Measurements from ENCODE around the gene TMEM38B. TPM values are rescaled to one million over a fixed set of nuclear protein-coding genes. Genes with fewer than 3 reads are reported as not detected.
"Not testable (repeated sequence)": the region's sequence is repeated elsewhere in the genome, so short reads cannot be mapped to it uniquely, and the experiment has no call there.

The TMEM38B gene
- total and polyA plus RNA-seq, 2 of the 8 experiments (the other 6 are each of a cell fraction or from before 2014, with no cell fraction given) = 10.6 to 12.4 TPM

GRCh38 chr9:105725370-105725769 lies 31.0 kb downstream of the TMEM38B start:
- Histone ChIP-seq H4K20me1 (replicated peaks in 1 of 2; ENCODE audit: control insufficient read depth in 1 of 2, insufficient read depth in 2 of 2, low read length in 2 of 2) (no peaks in the 10 kb centered on the region), H3K4me3 (ENCODE audit: extremely low read depth in 1 of 4, insufficient read depth in 2 of 4, low read depth in 3 of 4, low read length in 4 of 4) (no peak overlapping the region), H3K4me2 (ENCODE audit: insufficient read depth in 1 of 2, low read depth in 2 of 2, low read length in 2 of 2) (no peak overlapping the region), H3K4me1 (replicated peaks in 1 of 4; ENCODE audit: control insufficient read depth in 3 of 4, insufficient read depth in 4 of 4, low read length in 3 of 4) (no peaks in the 10 kb centered on the region), H3K9me3 (ENCODE audit: insufficient read depth in 2 of 2, low read depth in 1 of 2, low read length in 1 of 2) (no peaks in the 10 kb centered on the region), H2BK15ac (ENCODE audit: low read length) (no peak overlapping the region), H3K79me1 (ENCODE audit: low read depth, low read length) (no peaks in the 10 kb centered on the region), H3K23ac (ENCODE audit: insufficient read length) (no peak overlapping the region), H4K8ac (ENCODE audit: extremely low read depth, insufficient read depth, low read length) (no peak overlapping the region), H3K23me2 (ENCODE audit: low read depth, low read length) (no peaks in the 10 kb centered on the region), H4K5ac (ENCODE audit: insufficient read length, low read depth, low read length) (no peak overlapping the region), H2BK120ac (replicated peaks; ENCODE audit: low read depth, low read length) (no peak overlapping the region), H3K79me2 (ENCODE audit: control insufficient read depth in 1 of 2, insufficient read depth in 2 of 2, low read length in 2 of 2) (no peaks in the 10 kb centered on the region), H3K27me3 (replicated peaks in 1 of 4; ENCODE audit: control insufficient read depth in 3 of 4, extremely low read depth in 1 of 4, insufficient read depth in 3 of 4, low read length in 3 of 4) (no peaks in the 10 kb centered on the region), H3K4ac (replicated peaks; ENCODE audit: insufficient read length, low read depth, low read length) (no peak overlapping the region), H4K91ac (replicated peaks; ENCODE audit: insufficient read length, low read length) (no peak overlapping the region), H2BK12ac (ENCODE audit: low read depth, low read length) (no peak overlapping the region), H2AK5ac (ENCODE audit: low read depth, low read length) (no peak overlapping the region), H2AFZ (ENCODE audit: low read length) (no peak overlapping the region), H3K18ac (ENCODE audit: extremely low read depth, low read length) (no peak overlapping the region), H3K27ac (ENCODE audit: low read depth, low read length) (no peak overlapping the region), H2BK20ac (ENCODE audit: low read length) (no peak overlapping the region), H3K9ac (replicated peaks in 1 of 4; ENCODE audit: extremely low read depth in 1 of 4, low read depth in 3 of 4, low read length in 3 of 4) (no peak overlapping the region), H3K36me3 (ENCODE audit: control insufficient read depth in 2 of 4, insufficient read depth in 4 of 4, low read length in 3 of 4) (no peaks in the 10 kb centered on the region), H3K56ac (replicated peaks; ENCODE audit: insufficient read length, low read depth, low read length) (no peak overlapping the region), H3K14ac (ENCODE audit: insufficient read length) (no peak overlapping the region), H2BK5ac (ENCODE audit: low read depth, low read length) (no peak overlapping the region)
- TF ChIP-seq SIX5 (IDR thresholded peaks at IDR 0.05; ENCODE audit: low read depth, low read length) (no peak), BACH1 (IDR thresholded peaks at IDR 0.05; ENCODE audit: low read length) (no peak), YY1 (IDR thresholded peaks at IDR 0.05; ENCODE audit: low read depth, low read length) (no peak)
- CTCF ChIA-PET (ENCODE audit: partially characterized antibody) = interaction anchor here (1.7 kb wide), 1 partner anchor 36 kb away, joined by 7 read pairs; no protein-coding TSS in a partner anchor
- 92% methylated on average over 2 of the region's 2 CpGs; no CpG with 5 or more reads in 1 of the 2 experiments for WGBS, 2 experiments (ENCODE audit: extremely low coverage in 1 of 2, insufficient coverage in 1 of 2, insufficient read length in 1 of 2, insufficient replicate concordance in 2 of 2, low coverage in 1 of 2, low lambda C conversion rate in 2 of 2, missing lambda C conversion rate in 1 of 2)
- FAIRE-seq (no peak), DNase-seq (ENCODE audit: low read depth in 1 of 2, low spot score in 2 of 2) (no peak)
- POLR2A ChIA-PET (ENCODE audit: partially characterized antibody) = no interaction called here

- H3K79me1 ChIP-seq (ENCODE audit: low read depth, low read length); H3K23ac ChIP-seq (ENCODE audit: insufficient read length); H3K27me3 ChIP-seq (replicated peaks in 1 of 4; ENCODE audit: control insufficient read depth in 3 of 4, extremely low read depth in 1 of 4, insufficient read depth in 3 of 4, low read length in 3 of 4); H2BK20ac ChIP-seq (ENCODE audit: low read length); H3K9me3 ChIP-seq (ENCODE audit: insufficient read depth in 2 of 2, low read depth in 1 of 2, low read length in 1 of 2); H4K91ac ChIP-seq (replicated peaks; ENCODE audit: insufficient read length, low read length); H2BK5ac ChIP-seq (ENCODE audit: low read depth, low read length); H3K36me3 ChIP-seq (ENCODE audit: control insufficient read depth in 2 of 4, insufficient read depth in 4 of 4, low read length in 3 of 4); H4K20me1 ChIP-seq (replicated peaks in 1 of 2; ENCODE audit: control insufficient read depth in 1 of 2, insufficient read depth in 2 of 2, low read length in 2 of 2); H2BK12ac ChIP-seq (ENCODE audit: low read depth, low read length); H3K4me1 ChIP-seq (replicated peaks in 1 of 4; ENCODE audit: control insufficient read depth in 3 of 4, insufficient read depth in 4 of 4, low read length in 3 of 4); H3K4ac ChIP-seq (replicated peaks; ENCODE audit: insufficient read length, low read depth, low read length); H3K18ac ChIP-seq (ENCODE audit: extremely low read depth, low read length); H4K5ac ChIP-seq (ENCODE audit: insufficient read length, low read depth, low read length); POLR2A ChIA-PET (ENCODE audit: partially characterized antibody); H3K79me2 ChIP-seq (ENCODE audit: control insufficient read depth in 1 of 2, insufficient read depth in 2 of 2, low read length in 2 of 2); H3K14ac ChIP-seq (ENCODE audit: insufficient read length); H2BK120ac ChIP-seq (replicated peaks; ENCODE audit: low read depth, low read length); H3K9ac ChIP-seq (replicated peaks in 1 of 4; ENCODE audit: extremely low read depth in 1 of 4, low read depth in 3 of 4, low read length in 3 of 4); H3K27ac ChIP-seq (ENCODE audit: low read depth, low read length); DNase-seq (ENCODE audit: low read depth in 1 of 2, low spot score in 2 of 2); H3K4me3 ChIP-seq (ENCODE audit: extremely low read depth in 1 of 4, insufficient read depth in 2 of 4, low read depth in 3 of 4, low read length in 4 of 4); H4K8ac ChIP-seq (ENCODE audit: extremely low read depth, insufficient read depth, low read length); H3K56ac ChIP-seq (replicated peaks; ENCODE audit: insufficient read length, low read depth, low read length); CTCF ChIA-PET (ENCODE audit: partially characterized antibody); FAIRE-seq; H2BK15ac ChIP-seq (ENCODE audit: low read length); H2AFZ ChIP-seq (ENCODE audit: low read length); H3K23me2 ChIP-seq (ENCODE audit: low read depth, low read length); H2AK5ac ChIP-seq (ENCODE audit: low read depth, low read length); H3K4me2 ChIP-seq (ENCODE audit: insufficient read depth in 1 of 2, low read depth in 2 of 2, low read length in 2 of 2): not testable (repeated sequence)
- whole genome bisulfite sequencing, 2 experiments (ENCODE audit: extremely low coverage in 1 of 2, insufficient coverage in 1 of 2, insufficient read length in 1 of 2, insufficient replicate concordance in 2 of 2, low coverage in 1 of 2, low lambda C conversion rate in 2 of 2, missing lambda C conversion rate in 1 of 2) = 91% methylated on average over 5 of the region's 5 CpGs; no CpG with 5 or more reads in 1 of the 2 experiments
Observed at GRCh38 chr9:105728230-105728629, 33.9 kb downstream of the TMEM38B start.
